ENCODE measurements around the gene LUZP2. TPM values are rescaled to one million over a fixed set of nuclear protein-coding genes. Genes with fewer than 3 reads are reported as not detected.

Gene LUZP2
- total RNA-seq, 1 experiment from 2014 or later = not detected

- Histone ChIP-seq H3K27me3 (replicated peaks; ENCODE audit: control insufficient read depth, insufficient read depth, low read length) (no peaks in the 10 kb centered on the region), H3K4me1 (peaks cover 2% of the 10 kb centered on the region; the same call in 1 of the 2 replicates), H3K36me3 (ENCODE audit: control insufficient read depth, insufficient read depth, low read length) (no peaks in the 10 kb centered on the region), H3K9me3 (no peaks in the 10 kb centered on the region), H3K4me3 (ENCODE audit: low read depth, low read length) (no peak overlapping the region)
- ChIA-PET CTCF (no interaction called here), POLR2A (no interaction called here)
- no TSS peak for BruUV-seq (replicated peaks)
- peaks cover 10% of the 10 kb centered on the region for H3K4me1 Mint-ChIP-seq (ENCODE audit: low read depth, unreplicated experiment)
- TF ChIP-seq CTCF (IDR thresholded peaks at IDR 0.05; ENCODE audit: insufficient read depth in 1 of 2, low read depth in 1 of 2, low read length in 1 of 2, severe bottlenecking in 1 of 2, unreplicated experiment in 1 of 2) = no peak
- H3K27ac Mint-ChIP-seq (ENCODE audit: unreplicated experiment) = no peak overlapping the region
- no peaks in the 10 kb centered on the region for H3K27me3 Mint-ChIP-seq (ENCODE audit: insufficient read depth, unreplicated experiment)
- H3K36me3 Mint-ChIP-seq (ENCODE audit: insufficient read depth, unreplicated experiment) = no peaks in the 10 kb centered on the region
- H3K4me3 Mint-ChIP-seq (ENCODE audit: unreplicated experiment) = no peak overlapping the region
- intact Hi-C loops (cut with micrococcal nuclease; ENCODE audit: unreplicated experiment) = no loop called here
- no peaks in the 10 kb centered on the region for H3K9me3 Mint-ChIP-seq (ENCODE audit: unreplicated experiment)
- DNase-seq = no peak
Observed at GRCh38 chr11:24651873-24652272, 155.0 kb downstream of the LUZP2 start.

- no peak for TF ChIP-seq CTCF (IDR thresholded peaks at IDR 0.05; ENCODE audit: insufficient read depth in 1 of 2, low read depth in 1 of 2, low read length in 1 of 2, severe bottlenecking in 1 of 2, unreplicated experiment in 1 of 2)
- Mint-ChIP-seq H3K9me3 (ENCODE audit: unreplicated experiment) (no peaks in the 10 kb centered on the region), H3K27me3 (ENCODE audit: insufficient read depth, unreplicated experiment) (no peaks in the 10 kb centered on the region), H3K4me3 (ENCODE audit: unreplicated experiment) (no peak overlapping the region), H3K27ac (ENCODE audit: unreplicated experiment) (no peak overlapping the region), H3K36me3 (ENCODE audit: insufficient read depth, unreplicated experiment) (no peaks in the 10 kb centered on the region), H3K4me1 (ENCODE audit: low read depth, unreplicated experiment) (no peaks in the 10 kb centered on the region)
- intact Hi-C loops (cut with micrococcal nuclease; ENCODE audit: unreplicated experiment) = no loop called here
- CTCF ChIA-PET = no interaction called here
- POLR2A ChIA-PET = no interaction called here
- DNase-seq = no peak
- Histone ChIP-seq H3K4me1 (no peaks in the 10 kb centered on the region), H3K27me3 (replicated peaks; ENCODE audit: control insufficient read depth, insufficient read depth, low read length) (no peaks in the 10 kb centered on the region), H3K4me3 (ENCODE audit: low read depth, low read length) (no peak overlapping the region), H3K36me3 (ENCODE audit: control insufficient read depth, insufficient read depth, low read length) (no peaks in the 10 kb centered on the region), H3K9me3 (no peaks in the 10 kb centered on the region)
- no TSS peak for BruUV-seq (replicated peaks)
Observed at GRCh38 chr11:24653901-24654300, 157.0 kb downstream of the LUZP2 start.

- no TSS peak for BruUV-seq (replicated peaks)
Observed at GRCh38 chr11:24661331-24661730, 164.5 kb downstream of the LUZP2 start.

More at GRCh38 chr11:24661331-24661730, 164.5 kb downstream of the LUZP2 start:
- H3K4me3 Mint-ChIP-seq (ENCODE audit: unreplicated experiment) = no peak overlapping the region
- Histone ChIP-seq H3K9me3 (no peaks in the 10 kb centered on the region), H3K4me3 (ENCODE audit: low read depth, low read length) (no peak overlapping the region), H3K4me1 (no peaks in the 10 kb centered on the region), H3K27me3 (replicated peaks; ENCODE audit: control insufficient read depth, insufficient read depth, low read length) (no peaks in the 10 kb centered on the region), H3K36me3 (ENCODE audit: control insufficient read depth, insufficient read depth, low read length) (no peaks in the 10 kb centered on the region)
- CTCF ChIA-PET = no interaction called here
- TF ChIP-seq CTCF (IDR thresholded peaks at IDR 0.05; ENCODE audit: insufficient read depth in 1 of 2, low read depth in 1 of 2, low read length in 1 of 2, severe bottlenecking in 1 of 2, unreplicated experiment in 1 of 2) = no peak
- no peaks in the 10 kb centered on the region for H3K36me3 Mint-ChIP-seq (ENCODE audit: insufficient read depth, unreplicated experiment)
- no peaks in the 10 kb centered on the region for H3K4me1 Mint-ChIP-seq (ENCODE audit: low read depth, unreplicated experiment)
- intact Hi-C loops (cut with micrococcal nuclease; ENCODE audit: unreplicated experiment) = no loop called here
- DNase-seq = no peak
- peaks cover 25% of the 10 kb centered on the region for H3K9me3 Mint-ChIP-seq (ENCODE audit: unreplicated experiment)
- no peak overlapping the region for H3K27ac Mint-ChIP-seq (ENCODE audit: unreplicated experiment)
- POLR2A ChIA-PET = no interaction called here
- H3K27me3 Mint-ChIP-seq (ENCODE audit: insufficient read depth, unreplicated experiment) = no peaks in the 10 kb centered on the region

Data from Caco-2 (cell line).